ENCODE results near the gene LRBA. TPM values are rescaled to one million over a fixed set of nuclear protein-coding genes. Genes with fewer than 3 reads are reported as not detected.

Gene LRBA
- total and polyA plus RNA-seq, 9 of the 15 experiments (the other 6 are each of a cell fraction or from before 2014, with no cell fraction given) = 24.2 to 88.7 (median 59.7) TPM

DNA sequence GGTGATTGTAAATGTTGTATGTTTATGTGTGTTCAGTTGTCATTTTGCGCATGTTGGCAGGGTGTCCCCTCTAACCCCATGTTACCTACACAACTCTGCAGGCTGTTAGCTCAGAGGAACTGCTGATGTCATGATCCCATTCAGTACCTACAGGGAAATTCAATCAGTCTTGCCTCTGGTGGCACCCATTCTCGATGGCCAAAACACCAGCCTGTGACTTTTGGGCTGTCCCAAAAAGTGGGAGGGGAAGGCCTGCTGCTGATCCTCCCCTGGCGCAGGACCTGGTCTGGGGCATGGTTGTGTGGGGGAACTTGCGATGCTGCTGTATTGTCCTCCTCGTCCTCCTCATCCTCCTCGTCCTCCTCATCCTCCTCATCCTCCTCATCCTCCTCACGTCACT, 762.3 kb downstream of the LRBA start:
- H3K4me1 ChIP-seq (replicated peaks in 1 of 2; ENCODE audit: control insufficient read depth in 2 of 2, insufficient read depth in 2 of 2, low read length in 2 of 2) = peaks cover 0 to 7% of the 10 kb centered on the region in 2 experiments; a peak in 2 of 5 replicates
- no peak for FAIRE-seq
- H3K9me3 ChIP-seq (replicated peaks; ENCODE audit: control insufficient read depth, insufficient read depth, low read depth, low read length) = no peaks in the 10 kb centered on the region
- no peak for TF ChIP-seq E2F6 (IDR thresholded peaks at IDR 0.05; ENCODE audit: borderline replicate concordance in 1 of 2, extremely low read depth in 1 of 2, insufficient read depth in 1 of 2, insufficient read length in 1 of 2, low read depth in 1 of 2, low read length in 1 of 2, poor library complexity in 1 of 2, severe bottlenecking in 1 of 2)
- TF ChIP-seq CHAMP1 (IDR thresholded peaks at IDR 0.05) = no peak
- TF ChIP-seq HMGN3 (IDR thresholded peaks at IDR 0.05; ENCODE audit: borderline replicate concordance, extremely low read depth, insufficient read length, low read depth, low read length) = no peak
- TF ChIP-seq LCOR (CRISPR knock-in tag; IDR thresholded peaks at IDR 0.05) = no peak
- no peak for TF ChIP-seq SIN3B (IDR thresholded peaks at IDR 0.05; ENCODE audit: low read depth)
- TF ChIP-seq ZBTB1 (CRISPR knock-in tag; IDR thresholded peaks at IDR 0.05; ENCODE audit: borderline replicate concordance, low read depth) = no peak
- 0 out of 4 replicates have a peak overlapping the region, but pooled peaks of 1 of the 2 experiments have one; percentile 4 for H3K9ac ChIP-seq (ENCODE audit: insufficient read depth in 1 of 2, low read depth in 2 of 2, low read length in 2 of 2)
- no peak overlapping the region for H3K4me2 ChIP-seq (ENCODE audit: insufficient read depth, low read length)
- no peaks in the 10 kb centered on the region for H3K27me3 ChIP-seq (ENCODE audit: control insufficient read depth in 2 of 2, insufficient read depth in 2 of 2, low read length in 2 of 2)
- H3K27ac ChIP-seq (ENCODE audit: extremely low read depth, low read depth, low read length) = no peak overlapping the region
- H4K20me1 ChIP-seq (replicated peaks; ENCODE audit: control insufficient read depth, insufficient read depth, low read length) = no peaks in the 10 kb centered on the region
- CTCF ChIA-PET (ENCODE audit: low intra/inter-chr PET ratio) = no interaction called here
- H3K36me3 ChIP-seq (ENCODE audit: control insufficient read depth, insufficient read depth, low read length) = no peaks in the 10 kb centered on the region
- H3K79me2 ChIP-seq (ENCODE audit: control insufficient read depth, insufficient read depth, low read length) = no peaks in the 10 kb centered on the region
- H3K4me3 ChIP-seq = no peak overlapping the region
- no TSS peak for BruUV-seq (replicated peaks)
- intact Hi-C loops (cut with micrococcal nuclease) = no loop called here
- in situ Hi-C loops (cut with MboI) = no loop called here
- no peaks in the 10 kb centered on the region for H3K9me1 ChIP-seq (ENCODE audit: control insufficient read depth, insufficient read depth, low read length)
- H2AFZ ChIP-seq (ENCODE audit: low read depth, low read length) = no peak overlapping the region
- no peak for DNase-seq (ENCODE audit: extremely low read depth in 1 of 4, low spot score in 3 of 4)
- 55% methylated on average over 7 of the region's 7 CpGs for WGBS (ENCODE audit: insufficient coverage, low coverage, missing lambda C conversion rate)
- no peak for ATAC-seq
- POLR2A ChIA-PET = interaction anchor here (0.8 kb wide), 1 partner anchor 129 kb away, joined by 3 read pairs; no protein-coding TSS in a partner anchor

Data from K562 (cell line).